BLaER1 treated with 17β-estradiol and CSF1 and Interleukin-3, amounts not matched to agents 10 nM and 100 nM (cell line): Measurements from ENCODE around the gene AMMECR1.

Experiments
- H3K27ac ChIP-seq, 11 experiments: shearing (Covaris generic); formaldehyde crosslinking; 2 replicates each; pipeline ENCODE4 v1.8.1; 2022
- H3K27me3 ChIP-seq, 11 experiments: shearing (Covaris generic); formaldehyde crosslinking; 2 replicates each; pipeline ENCODE4 v1.8.1; 2022
- H3K36me3 ChIP-seq, 11 experiments: shearing (Covaris generic); formaldehyde crosslinking; 2 replicates each; pipeline ENCODE4 v1.8.1; 2022
- H3K4me1 ChIP-seq, 10 experiments: shearing (Covaris generic); formaldehyde crosslinking; 2 replicates each; pipeline ENCODE4 v1.8.1; 2022
- H3K4me2 ChIP-seq, 11 experiments: shearing (Covaris generic); formaldehyde crosslinking; 2 replicates each; pipeline ENCODE4 v1.8.1; 2022
- H3K4me3 ChIP-seq, 10 experiments: shearing (Covaris generic); formaldehyde crosslinking; 2 replicates each; pipeline ENCODE4 v1.8.1; 2022
- H3K9ac ChIP-seq, 11 experiments: shearing (Covaris generic); formaldehyde crosslinking; 2 replicates each; pipeline ENCODE4 v1.8.1; 2022
- H3K9me3 ChIP-seq, 11 experiments: shearing (Covaris generic); formaldehyde crosslinking; replicated peaks in 1 of 11; 2 replicates each; pipeline ENCODE4 v1.8.1; 2022
- H4K20me1 ChIP-seq, 11 experiments: shearing (Covaris generic); formaldehyde crosslinking; 2 replicates each; pipeline ENCODE4 v1.8.1; 2022
- Cebpa-rat ChIP-seq, 11 experiments: shearing (Covaris generic); IDR thresholded peaks; 2 replicates each; pipeline ENCODE4 v1.8.1; 2022

Gene AMMECR1

GRCh38 chrX:110282922-110283321, 35.0 kb downstream of the AMMECR1 start:
- peaks cover 0 to 16% (median 7%) of the 10 kb centered on the region in 10 experiments; a peak in 10 of 20 replicates for H3K4me1 ChIP-seq
- no peak overlapping the region for H3K9ac ChIP-seq
- H4K20me1 ChIP-seq = peaks cover 0 to 5% (median 0%) of the 10 kb centered on the region in 11 experiments; a peak in 3 of 22 replicates
- H3K27ac ChIP-seq = no peak overlapping the region
- no peak for TF ChIP-seq Cebpa-rat (IDR thresholded peaks at IDR 0.05)
- no peak overlapping the region for H3K4me3 ChIP-seq
- peaks cover 60 to 99% (median 91%) of the 10 kb centered on the region in 11 experiments for H3K27me3 ChIP-seq
- H3K36me3 ChIP-seq = no peaks in the 10 kb centered on the region
- no peak overlapping the region for H3K4me2 ChIP-seq
- H3K9me3 ChIP-seq = peaks cover 0 to 23% (median 9%) of the 10 kb centered on the region in 11 experiments; a peak in 10 of 22 replicates

GRCh38 chrX:110281377-110281776, 36.5 kb downstream of the AMMECR1 start:
- Histone ChIP-seq H3K4me1 (peaks cover 0 to 31% (median 19%) of the 10 kb centered on the region in 10 experiments; a peak in 16 of 20 replicates), H3K4me3 (no peak overlapping the region), H3K4me2 (no peak overlapping the region), H4K20me1 (peaks cover 0 to 5% (median 0%) of the 10 kb centered on the region in 11 experiments; a peak in 3 of 22 replicates), H3K27ac (no peak overlapping the region), H3K9ac (no peak overlapping the region), H3K9me3 (peaks cover 0 to 18% (median 8%) of the 10 kb centered on the region in 11 experiments; a peak in 9 of 22 replicates), H3K27me3 (peaks cover 52 to 95% (median 83%) of the 10 kb centered on the region in 11 experiments; a peak in 21 of 22 replicates), H3K36me3 (no peaks in the 10 kb centered on the region)
- no peak for TF ChIP-seq Cebpa-rat (IDR thresholded peaks at IDR 0.05)

- Histone ChIP-seq H3K4me3 (no peak overlapping the region), H3K36me3 (no peaks in the 10 kb centered on the region), H3K4me2 (no peak overlapping the region), H3K9me3 (peaks cover 0 to 16% (median 9%) of the 10 kb centered on the region in 11 experiments; a peak in 11 of 22 replicates), H3K27ac (no peak overlapping the region), H4K20me1 (peaks cover 0 to 5% (median 0%) of the 10 kb centered on the region in 11 experiments; a peak in 3 of 22 replicates), H3K4me1 (peaks cover 0 to 34% (median 19%) of the 10 kb centered on the region in 10 experiments; a peak in 16 of 20 replicates), H3K27me3 (peaks cover 52 to 95% (median 79%) of the 10 kb centered on the region in 11 experiments; a peak in 21 of 22 replicates), H3K9ac (no peak overlapping the region)
- TF ChIP-seq Cebpa-rat (IDR thresholded peaks at IDR 0.05) = no peak
These were observed 36.9 kb downstream of the AMMECR1 start for GRCh38 chrX:110280954-110281353.

GRCh38 chrX:110277609-110278008, 40.3 kb downstream of the AMMECR1 start:
- no peak for TF ChIP-seq Cebpa-rat (IDR thresholded peaks at IDR 0.05)
- peaks cover 0 to 17% (median 10%) of the 10 kb centered on the region in 11 experiments; a peak in 11 of 22 replicates for H3K9me3 ChIP-seq
- no peak overlapping the region for H3K9ac ChIP-seq
- no peaks in the 10 kb centered on the region for H3K36me3 ChIP-seq
- H3K4me3 ChIP-seq = no peak overlapping the region
- no peak overlapping the region for H3K27ac ChIP-seq
- peaks cover 0 to 34% (median 20%) of the 10 kb centered on the region in 10 experiments; a peak in 16 of 20 replicates for H3K4me1 ChIP-seq
- H3K4me2 ChIP-seq = peak overlapping the region in 7 of 11 experiments; percentile 4 to 58 (median 41); a peak in 7 of 22 replicates
- peaks cover 0 to 5% (median 0%) of the 10 kb centered on the region in 11 experiments; a peak in 1 of 22 replicates for H4K20me1 ChIP-seq
- H3K27me3 ChIP-seq = peaks cover 39 to 95% (median 73%) of the 10 kb centered on the region in 11 experiments

GRCh38 chrX:110276778-110277177, 41.1 kb downstream of the AMMECR1 start:
- H4K20me1 ChIP-seq = peaks cover 0 to 5% (median 0%) of the 10 kb centered on the region in 11 experiments; a peak in 1 of 22 replicates
- TF ChIP-seq Cebpa-rat (IDR thresholded peaks at IDR 0.05) = no peak

GRCh38 chrX:110268886-110269285, 49.0 kb downstream of the AMMECR1 start:
- H3K4me2 ChIP-seq = no peak overlapping the region
- H3K9me3 ChIP-seq = peaks cover 0 to 6% (median 0%) of the 10 kb centered on the region in 11 experiments; a peak in 3 of 22 replicates
- H3K27ac ChIP-seq = no peak overlapping the region
- TF ChIP-seq Cebpa-rat (IDR thresholded peaks at IDR 0.05) = no peak
- no peak overlapping the region for H3K4me3 ChIP-seq
- H3K36me3 ChIP-seq = no peaks in the 10 kb centered on the region
- H3K27me3 ChIP-seq = peaks cover 62 to 99% (median 93%) of the 10 kb centered on the region in 11 experiments
- peaks cover 0 to 4% (median 0%) of the 10 kb centered on the region in 11 experiments; a peak in 1 of 22 replicates for H4K20me1 ChIP-seq
- no peak overlapping the region for H3K9ac ChIP-seq
- no peaks in the 10 kb centered on the region for H3K4me1 ChIP-seq

More at GRCh38 chrX:110276778-110277177, 41.1 kb downstream of the AMMECR1 start:
- peaks cover 35 to 95% (median 73%) of the 10 kb centered on the region in 11 experiments for H3K27me3 ChIP-seq
- H3K4me3 ChIP-seq = no peak overlapping the region
- H3K9ac ChIP-seq = 0 out of 22 replicates have a peak overlapping the region, but pooled peaks of 1 of the 11 experiments have one; percentile 4
- peaks cover 0 to 34% (median 20%) of the 10 kb centered on the region in 10 experiments; a peak in 16 of 20 replicates for H3K4me1 ChIP-seq
- H3K4me2 ChIP-seq = peak overlapping the region in 10 of 11 experiments; percentile 12 to 52 (median 26); a peak in 16 of 22 replicates
- H3K27ac ChIP-seq = peak overlapping the region in 1 of 11 experiments; percentile 5; a peak in 1 of 22 replicates
- H3K9me3 ChIP-seq = peaks cover 0 to 19% (median 10%) of the 10 kb centered on the region in 11 experiments; a peak in 11 of 22 replicates
- no peaks in the 10 kb centered on the region for H3K36me3 ChIP-seq

- no peaks in the 10 kb centered on the region for H3K36me3 ChIP-seq
- peaks cover 0 to 4% (median 0%) of the 10 kb centered on the region in 11 experiments; a peak in 1 of 22 replicates for H4K20me1 ChIP-seq
- H3K9ac ChIP-seq = no peak overlapping the region
- peaks cover 66 to 99% (median 93%) of the 10 kb centered on the region in 11 experiments for H3K27me3 ChIP-seq
- no peak overlapping the region for H3K4me2 ChIP-seq
- no peak for TF ChIP-seq Cebpa-rat (IDR thresholded peaks at IDR 0.05)
- peaks cover 0 to 6% (median 0%) of the 10 kb centered on the region in 11 experiments; a peak in 3 of 22 replicates for H3K9me3 ChIP-seq
- H3K4me3 ChIP-seq = no peak overlapping the region
- H3K4me1 ChIP-seq = no peaks in the 10 kb centered on the region
- no peak overlapping the region for H3K27ac ChIP-seq
These were observed 49.5 kb downstream of the AMMECR1 start for GRCh38 chrX:110268395-110268794.

GRCh38 chrX:110267874-110268273, 50.0 kb downstream of the AMMECR1 start:
- Histone ChIP-seq H3K4me2 (no peak overlapping the region), H3K4me1 (no peaks in the 10 kb centered on the region), H3K9me3 (peaks cover 0 to 5% (median 0%) of the 10 kb centered on the region in 11 experiments; a peak in 3 of 22 replicates), H3K27me3 (peaks cover 71 to 99% (median 93%) of the 10 kb centered on the region in 11 experiments), H3K27ac (no peak overlapping the region), H3K4me3 (no peak overlapping the region), H3K36me3 (no peaks in the 10 kb centered on the region), H3K9ac (no peak overlapping the region), H4K20me1 (peaks cover 0 to 4% (median 0%) of the 10 kb centered on the region in 11 experiments; a peak in 1 of 22 replicates)
- no peak for TF ChIP-seq Cebpa-rat (IDR thresholded peaks at IDR 0.05)

GRCh38 chrX:110265661-110266060, 52.2 kb downstream of the AMMECR1 start:
- Histone ChIP-seq H3K4me3 (no peak overlapping the region), H3K9ac (no peak overlapping the region), H3K9me3 (peaks cover 0 to 5% (median 0%) of the 10 kb centered on the region in 11 experiments; a peak in 1 of 22 replicates), H3K36me3 (no peaks in the 10 kb centered on the region), H3K4me2 (no peak overlapping the region), H3K27ac (no peak overlapping the region), H4K20me1 (peaks cover 0 to 4% (median 0%) of the 10 kb centered on the region in 11 experiments; a peak in 1 of 22 replicates), H3K27me3 (peaks cover 70 to 99% (median 91%) of the 10 kb centered on the region in 11 experiments), H3K4me1 (no peaks in the 10 kb centered on the region)
- no peak for TF ChIP-seq Cebpa-rat (IDR thresholded peaks at IDR 0.05)
